CD14-positive monocyte (primary cell): ENCODE measurements around the gene RAB44. TPM values are rescaled to one million over a fixed set of nuclear protein-coding genes. Genes with fewer than 3 reads are reported as not detected.

Experiments
- DNase-seq, 3 donors: peaks; one replicate each; pipeline ENCODE4 v3.0.0-alpha.2; 2011 to 2022
- H2AFZ ChIP-seq: 2 replicates; pipeline ENCODE4 v1.6.0; 2012; ENCODE audit warnings: mild to moderate bottlenecking, low read depth, low read length, inconsistent platforms; ENCODE audit not compliant: insufficient read depth, poor library complexity, severe bottlenecking
- H3K27ac ChIP-seq, 2 donors: 1 replicate in 1 of 2; 2 replicates in 1 of 2; pipeline ENCODE4 v1.5.1; 2012 to 2013; ENCODE audit warnings: low read length in 2 of 2, control low read depth in 1 of 2, inconsistent platforms in 1 of 2, low read depth in 1 of 2, mild to moderate bottlenecking in 1 of 2
- H3K27me3 ChIP-seq, 2 donors: one replicate each; pipeline versions ENCODE4 v1.6.0 to v1.6.1; 2011 to 2013; ENCODE audit warnings: low read length in 2 of 2; ENCODE audit not compliant: control insufficient read depth in 2 of 2, insufficient read depth in 2 of 2
- H3K36me3 ChIP-seq, 2 donors: replicated peaks in 1 of 2; 1 replicate in 1 of 2; 2 replicates in 1 of 2; pipeline versions ENCODE4 v1.5.1 to v1.6.1; 2012 to 2013; ENCODE audit warnings: low read length in 2 of 2, control low read depth in 1 of 2, inconsistent platforms in 1 of 2, mild to moderate bottlenecking in 1 of 2; ENCODE audit not compliant: insufficient read depth in 2 of 2, control insufficient read depth in 1 of 2
- H3K4me1 ChIP-seq, 2 donors: 1 replicate in 1 of 2; 2 replicates in 1 of 2; pipeline versions ENCODE4 v1.5.1 to v1.6.1; 2012 to 2013; ENCODE audit warnings: low read length in 2 of 2, control low read depth in 1 of 2, inconsistent platforms in 1 of 2, mild to moderate bottlenecking in 1 of 2, moderate library complexity in 1 of 2; ENCODE audit not compliant: insufficient read depth in 2 of 2, control insufficient read depth in 1 of 2
- H3K4me2 ChIP-seq: replicated peaks from 2 replicates; pipeline ENCODE3; 2012; ENCODE audit warnings: low read length, moderate library complexity, mild to moderate bottlenecking; ENCODE audit not compliant: poor library complexity, severe bottlenecking; ENCODE audit errors: extremely low read depth
- H3K4me3 ChIP-seq, 3 experiments: fragments of 200-600 bp in 1 of 3; sonication (generic) in 1 of 3; replicated peaks in 1 of 3; 1 replicate in 2 of 3; 2 replicates in 1 of 3; pipeline ENCODE4 v1.5.1; 2011 to 2013; ENCODE audit warnings: low read length in 3 of 3, mild to moderate bottlenecking in 3 of 3, control low read depth in 2 of 3, low read depth in 2 of 3, inconsistent platforms in 1 of 3, moderate library complexity in 1 of 3
- H3K79me2 ChIP-seq: 2 replicates; pipeline ENCODE4 v1.6.0; 2012; ENCODE audit warnings: mild to moderate bottlenecking, control low read depth, inconsistent platforms, low read length, moderate library complexity; ENCODE audit not compliant: insufficient read depth
- H3K9ac ChIP-seq: 2 replicates; pipeline ENCODE4 v1.6.0; 2017; ENCODE audit warnings: low read length, mild to moderate bottlenecking; ENCODE audit not compliant: insufficient read depth, poor library complexity, severe bottlenecking
- H3K9me3 ChIP-seq, 2 donors: replicated peaks in 1 of 2; 1 replicate in 1 of 2; 2 replicates in 1 of 2; pipeline versions ENCODE4 v1.5.1 to v1.6.1; 2012 to 2013; ENCODE audit warnings: low read length in 2 of 2, control low read depth in 1 of 2; ENCODE audit not compliant: control insufficient read depth in 1 of 2, insufficient read depth in 1 of 2
- H4K20me1 ChIP-seq: 2 replicates; pipeline ENCODE4 v1.6.0; 2012; ENCODE audit warnings: mild to moderate bottlenecking, low read length, control low read depth, moderate library complexity; ENCODE audit not compliant: insufficient read depth
- H3K27ac Mint-ChIP-seq, 7 donors: one replicate each; pipeline ENCODE4 v1.8.0; 2020; ENCODE audit warnings: mild to moderate bottlenecking in 7 of 7, mixed read lengths in 7 of 7, moderate library complexity in 6 of 7, inconsistent platforms in 2 of 7
- H3K27me3 Mint-ChIP-seq, 3 donors: one replicate each; pipeline ENCODE4 v1.8.0; 2021 to 2022; ENCODE audit warnings: low read depth in 3 of 3, mild to moderate bottlenecking in 3 of 3, mixed read lengths in 3 of 3, moderate library complexity in 3 of 3, inconsistent platforms in 1 of 3
- H3K36me3 Mint-ChIP-seq, 2 donors: one replicate each; pipeline ENCODE4 v1.8.0; 2020; ENCODE audit warnings: mixed read lengths in 2 of 2, inconsistent platforms in 1 of 2, mild to moderate bottlenecking in 1 of 2
- H3K4me1 Mint-ChIP-seq: one replicate; pipeline ENCODE4 v1.8.0; 2020; ENCODE audit warnings: mild to moderate bottlenecking, mixed read lengths
- H3K4me3 Mint-ChIP-seq, 2 donors: one replicate each; pipeline ENCODE4 v1.8.0; 2020; ENCODE audit warnings: mild to moderate bottlenecking in 2 of 2, mixed read lengths in 2 of 2, moderate library complexity in 1 of 2
- H3K9me3 Mint-ChIP-seq, 7 donors: one replicate each; pipeline ENCODE4 v1.8.0; 2020 to 2022; ENCODE audit warnings: mixed read lengths in 7 of 7, mild to moderate bottlenecking in 6 of 7, moderate library complexity in 6 of 7, inconsistent platforms in 2 of 7
- WGBS: methylation state at CpG from one replicate; pipeline ENCODE4 v1.1.5; 2013; ENCODE audit warnings: missing lambda C conversion rate; ENCODE audit not compliant: insufficient coverage; 5-methylcytosine and 5-hydroxymethylcytosine counted together
- intact Hi-C, 2 donors: fragments of 100-400 bp; cut with micrococcal nuclease; formaldehyde crosslinking; loops; one replicate each; pipeline versions ENCODE4 v1.15.0 to v1.15.1; 2023
- polyA plus RNA-seq, 3 donors: library from polyadenylated mRNA; depleted of rRNA in 1 of 3; unstranded in 2 of 3; stranded (reverse) in 1 of 3; fragments of 300-500 nt in 2 of 3; fragments of >200 nt in 1 of 3; fragmentation: Illumina TruSeq in 2 of 3; gene quantifications; 1 replicate in 2 of 3; 2 replicates in 1 of 3; pipeline ENCODE4 v1.2.3, GENCODE V29; 2012 to 2021
- TF ChIP-seq, protein P1 (sequence below): fragments of 200-600 bp; IDR thresholded peaks from one replicate; pipeline ENCODE4 v1.8.0; 2022; ENCODE audit warnings: antibody characterized with exemption, mild to moderate bottlenecking

Gene RAB44
- polyA plus RNA-seq, 3 donors, result 1.5 to 18.0 (median 1.9) TPM

DNA sequence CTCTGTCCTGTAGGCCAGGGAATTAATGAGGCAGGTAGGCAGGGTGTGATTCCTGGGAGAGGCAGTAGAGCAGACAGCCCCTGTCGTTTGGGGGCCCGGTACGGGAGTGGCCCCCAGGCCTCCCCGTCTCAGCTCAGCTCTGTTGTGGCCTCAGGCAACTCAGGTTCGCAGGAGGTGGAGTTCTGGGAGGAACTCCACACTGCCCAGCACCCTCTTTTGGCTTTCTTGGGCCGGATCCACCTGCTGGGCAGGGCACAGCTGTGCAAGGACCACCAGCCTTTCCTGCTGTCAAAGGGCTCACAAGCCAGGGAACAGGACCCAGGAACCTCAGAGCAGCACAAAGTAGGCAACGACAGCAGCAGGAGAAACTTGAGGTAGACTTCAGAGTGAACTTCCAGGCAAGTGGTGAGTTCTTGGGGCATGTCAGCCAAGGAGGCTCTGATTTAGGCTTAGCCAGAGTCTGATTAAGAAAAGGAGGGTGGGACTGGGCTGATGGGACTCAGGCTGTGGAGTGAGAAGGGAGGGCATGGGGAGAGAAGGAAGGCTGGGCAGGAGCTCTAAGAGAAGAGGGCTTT lies 36.9 kb downstream of the RAB44 start:
- WGBS, result 74% methylated on average over 7 of the region's 7 CpGs
- TF ChIP-seq, protein P1, sequence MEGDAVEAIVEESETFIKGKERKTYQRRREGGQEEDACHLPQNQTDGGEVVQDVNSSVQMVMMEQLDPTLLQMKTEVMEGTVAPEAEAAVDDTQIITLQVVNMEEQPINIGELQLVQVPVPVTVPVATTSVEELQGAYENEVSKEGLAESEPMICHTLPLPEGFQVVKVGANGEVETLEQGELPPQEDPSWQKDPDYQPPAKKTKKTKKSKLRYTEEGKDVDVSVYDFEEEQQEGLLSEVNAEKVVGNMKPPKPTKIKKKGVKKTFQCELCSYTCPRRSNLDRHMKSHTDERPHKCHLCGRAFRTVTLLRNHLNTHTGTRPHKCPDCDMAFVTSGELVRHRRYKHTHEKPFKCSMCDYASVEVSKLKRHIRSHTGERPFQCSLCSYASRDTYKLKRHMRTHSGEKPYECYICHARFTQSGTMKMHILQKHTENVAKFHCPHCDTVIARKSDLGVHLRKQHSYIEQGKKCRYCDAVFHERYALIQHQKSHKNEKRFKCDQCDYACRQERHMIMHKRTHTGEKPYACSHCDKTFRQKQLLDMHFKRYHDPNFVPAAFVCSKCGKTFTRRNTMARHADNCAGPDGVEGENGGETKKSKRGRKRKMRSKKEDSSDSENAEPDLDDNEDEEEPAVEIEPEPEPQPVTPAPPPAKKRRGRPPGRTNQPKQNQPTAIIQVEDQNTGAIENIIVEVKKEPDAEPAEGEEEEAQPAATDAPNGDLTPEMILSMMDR, result no peak
- Histone ChIP-seq H4K20me1 (no peaks in the 10 kb centered on the region), H3K27me3 (no peaks in the 10 kb centered on the region), H3K79me2 (no peaks in the 10 kb centered on the region), H3K36me3 (peaks cover 28 to 37% of the 10 kb centered on the region in 2 donors), H3K4me2 (peak overlapping the region; percentile 68), H3K27ac (peak overlapping the region; percentile 65 to 77), H3K9ac (peak overlapping the region; percentile 35), H3K9me3 (no peaks in the 10 kb centered on the region), H3K4me3 (peak overlapping the region in 1 of 3 experiments; percentile 54), H2AFZ (peak overlapping the region; percentile 55), H3K4me1 (peaks cover 21 to 26% of the 10 kb centered on the region in 2 donors)
- Mint-ChIP-seq H3K36me3 (peaks cover 28 to 41% of the 10 kb centered on the region in 2 donors), H3K4me3 (peak overlapping the region; percentile 72 to 77), H3K27ac (peak overlapping the region; percentile 88 to 97 (median 96)), H3K9me3 (no peaks in the 10 kb centered on the region), H3K27me3 (peaks cover 0 to 9% (median 6%) of the 10 kb centered on the region in 3 donors), H3K4me1 (peaks cover 26% of the 10 kb centered on the region)
- intact Hi-C loops, result loop anchor here in 1 of 2 donors (2.0 kb wide), 1 partner anchor 20 kb away; no protein-coding TSS in a partner anchor
- DNase-seq, result no peak

DNA sequence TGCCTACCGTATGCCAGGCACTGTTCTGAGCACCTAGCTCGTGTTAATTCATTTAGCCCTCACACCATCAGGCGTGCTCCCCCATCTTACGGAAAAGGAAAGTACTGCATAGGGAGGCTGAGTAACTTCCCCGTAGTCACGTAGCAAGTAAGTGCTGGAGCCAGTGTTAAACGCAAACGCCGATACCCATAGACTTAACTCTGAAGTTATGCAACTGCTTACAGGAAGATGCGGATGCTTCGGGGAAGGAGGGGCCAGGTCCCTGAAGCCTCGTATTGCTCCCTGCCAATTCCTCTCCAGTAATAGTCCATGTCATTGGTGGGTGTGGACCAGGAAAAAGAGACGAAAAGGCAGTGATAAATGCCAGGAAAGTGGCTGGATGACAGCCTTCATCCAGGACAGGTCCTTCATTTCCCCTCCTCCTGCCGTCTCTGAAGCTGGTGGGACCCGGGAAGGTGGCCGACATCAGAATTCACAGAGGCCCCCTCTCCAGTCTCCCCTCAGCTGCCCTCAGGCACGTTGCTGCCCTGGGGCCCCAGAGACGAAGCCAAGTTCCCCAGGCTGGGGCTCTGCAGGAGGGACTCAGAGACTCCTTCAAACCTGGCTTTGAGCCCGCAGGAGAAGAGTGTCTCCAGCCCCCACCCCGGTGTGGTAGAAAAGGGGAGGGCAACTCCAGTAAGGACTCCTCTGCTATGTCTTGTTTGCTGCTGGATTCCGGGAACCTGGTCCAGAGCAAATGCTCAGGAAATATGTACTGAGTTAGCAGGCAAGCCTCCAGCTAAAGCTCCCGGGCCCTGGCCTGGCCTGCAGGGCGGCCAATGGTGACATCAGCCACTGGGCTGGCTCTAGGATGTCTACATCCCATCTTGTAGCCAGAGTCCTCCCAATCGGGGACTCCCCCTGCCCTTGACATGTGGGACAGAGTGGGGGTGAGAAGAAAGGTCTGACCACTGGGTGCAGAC lies 37.8 kb downstream of the RAB44 start:
- Histone ChIP-seq H3K79me2 (no peaks in the 10 kb centered on the region), H3K4me1 (peaks cover 21 to 26% of the 10 kb centered on the region in 2 donors), H3K4me3 (peak overlapping the region in 1 of 3 experiments; percentile 54), H4K20me1 (no peaks in the 10 kb centered on the region), H3K9ac (peak overlapping the region; percentile 35), H3K27ac (peak overlapping the region; percentile 65 to 77), H2AFZ (peak overlapping the region; percentile 55), H3K27me3 (no peaks in the 10 kb centered on the region), H3K4me2 (peak overlapping the region; percentile 68), H3K9me3 (no peaks in the 10 kb centered on the region), H3K36me3 (peaks cover 22 to 33% of the 10 kb centered on the region in 2 donors)
- H3K36me3 Mint-ChIP-seq, result peaks cover 25 to 34% of the 10 kb centered on the region in 2 donors
- peaks cover 1 to 13% (median 5%) of the 10 kb centered on the region in 3 donors for H3K27me3 Mint-ChIP-seq
- H3K27ac Mint-ChIP-seq, result peak overlapping the region; percentile 88 to 97 (median 96)
- peak overlapping the region; percentile 72 to 77 for H3K4me3 Mint-ChIP-seq
- TF ChIP-seq, protein P1, result peak; percentile 56
- WGBS, result 22% methylated on average over 17 of the region's 24 CpGs
- H3K9me3 Mint-ChIP-seq, result no peaks in the 10 kb centered on the region
- intact Hi-C loops, result loop anchor here in 1 of 2 donors (2.0 kb wide), 1 partner anchor 19 kb away; no protein-coding TSS in a partner anchor
- peak; percentile 86 to 91 (median 87) for DNase-seq
- peaks cover 26% of the 10 kb centered on the region for H3K4me1 Mint-ChIP-seq
